SKM-1 (cell line): ENCODE data around the gene RIC8B.
"Not testable (repeated sequence)": the region's sequence is repeated elsewhere in the genome, so short reads cannot be mapped to it uniquely, and the experiment has no call there.

Experiments used
- DNase-seq: peaks from one replicate; lab custom pipeline; 2025; ENCODE audit not compliant: unreplicated experiment; lab: John Stamatoyannopoulos, UW

RIC8B gene

DNA sequence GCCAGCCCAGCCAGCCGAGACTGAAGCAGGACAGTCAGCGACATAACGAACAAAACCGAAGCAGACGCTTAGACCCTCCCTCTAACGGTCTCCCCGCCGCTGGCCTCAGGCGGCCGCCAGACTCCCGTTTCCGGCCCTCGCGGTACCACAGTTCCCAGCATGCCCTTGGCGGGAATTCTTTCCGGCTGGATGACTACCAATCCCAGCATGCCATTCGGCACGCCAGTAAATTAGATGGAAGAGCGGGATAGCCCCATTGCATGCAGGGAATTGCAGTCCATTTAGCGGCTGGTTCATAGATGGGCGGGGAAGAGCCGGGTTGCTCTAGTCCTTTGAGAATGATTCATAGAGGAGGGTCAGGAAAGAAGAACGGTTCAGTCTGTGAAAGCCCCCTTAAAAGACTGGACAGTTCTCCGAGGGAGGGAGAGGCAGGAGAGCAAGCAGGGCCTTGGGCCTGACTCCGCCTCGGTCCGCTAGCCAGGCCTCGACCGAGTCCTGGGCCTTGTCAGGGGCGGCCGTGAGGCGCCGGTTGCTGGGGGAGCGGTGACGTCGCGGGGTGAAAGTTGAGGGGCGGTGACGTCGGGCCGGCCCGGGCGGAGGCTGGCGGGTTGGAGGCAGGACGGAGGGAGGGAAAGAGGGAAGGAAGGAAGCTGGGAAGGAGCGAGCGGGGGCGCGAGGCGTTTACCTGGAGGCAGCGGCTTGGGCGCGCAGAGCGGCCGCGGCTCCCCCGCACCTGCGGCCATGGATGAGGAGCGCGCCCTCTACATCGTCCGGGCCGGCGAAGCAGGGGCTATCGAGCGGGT lies at the start of gene RIC8B:
RIC8B (plus strand) TSS at position 678 of the 803 bp plus-strand sequence; CDS start at position 742, 64 bp downstream.
- peak; percentile 51 for DNase-seq

GRCh38 chr12:106724934-106725333 lies 49.5 kb upstream of the RIC8B start:
- no peak for DNase-seq

- DNase-seq, result not testable (repeated sequence)
Observed at GRCh38 chr12:106726603-106727202, 47.8 kb upstream of the RIC8B start.

- no peak for DNase-seq
Observed at GRCh38 chr12:106729611-106730010, 44.9 kb upstream of the RIC8B start.

DNA sequence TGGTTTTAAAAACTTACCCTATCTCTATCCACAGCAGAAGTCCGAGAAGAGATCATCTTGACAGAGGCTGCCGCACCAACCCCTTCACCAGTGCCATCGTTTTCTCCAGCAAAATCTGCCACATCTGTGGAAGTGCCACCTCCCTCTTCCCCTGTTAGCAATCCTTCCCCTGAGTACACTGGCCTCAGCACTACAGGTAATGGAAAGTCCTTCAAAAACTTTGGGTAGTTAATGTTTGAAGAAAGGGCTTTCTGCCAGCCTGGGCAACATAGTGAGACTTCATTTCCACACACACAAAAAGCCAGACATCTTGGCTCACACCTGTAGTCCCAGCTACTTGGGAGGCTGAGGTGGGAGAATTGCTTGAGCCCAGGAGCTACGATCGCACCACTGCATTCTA lies 41.6 kb upstream of the RIC8B start:
- no peak for DNase-seq

DNA sequence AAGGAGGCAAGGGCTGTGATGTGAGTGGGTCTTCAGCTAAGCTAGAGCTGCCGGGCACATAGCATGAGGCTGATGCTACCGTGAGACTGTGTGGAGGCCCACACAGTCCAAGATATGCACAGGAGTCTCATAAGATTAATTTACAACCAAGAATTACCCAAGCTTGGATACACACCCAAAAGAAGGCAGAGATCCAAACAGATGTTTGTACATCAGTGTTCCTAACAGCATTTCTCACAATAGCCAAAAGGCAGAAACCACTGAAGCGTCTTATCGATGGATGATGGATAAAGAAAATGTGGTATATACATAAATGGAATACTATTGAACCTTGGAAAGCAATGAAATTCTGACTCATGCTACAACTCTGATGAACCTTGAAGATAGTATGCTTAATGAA lies 40.8 kb upstream of the RIC8B start:
- DNase-seq, result no peak

DNA sequence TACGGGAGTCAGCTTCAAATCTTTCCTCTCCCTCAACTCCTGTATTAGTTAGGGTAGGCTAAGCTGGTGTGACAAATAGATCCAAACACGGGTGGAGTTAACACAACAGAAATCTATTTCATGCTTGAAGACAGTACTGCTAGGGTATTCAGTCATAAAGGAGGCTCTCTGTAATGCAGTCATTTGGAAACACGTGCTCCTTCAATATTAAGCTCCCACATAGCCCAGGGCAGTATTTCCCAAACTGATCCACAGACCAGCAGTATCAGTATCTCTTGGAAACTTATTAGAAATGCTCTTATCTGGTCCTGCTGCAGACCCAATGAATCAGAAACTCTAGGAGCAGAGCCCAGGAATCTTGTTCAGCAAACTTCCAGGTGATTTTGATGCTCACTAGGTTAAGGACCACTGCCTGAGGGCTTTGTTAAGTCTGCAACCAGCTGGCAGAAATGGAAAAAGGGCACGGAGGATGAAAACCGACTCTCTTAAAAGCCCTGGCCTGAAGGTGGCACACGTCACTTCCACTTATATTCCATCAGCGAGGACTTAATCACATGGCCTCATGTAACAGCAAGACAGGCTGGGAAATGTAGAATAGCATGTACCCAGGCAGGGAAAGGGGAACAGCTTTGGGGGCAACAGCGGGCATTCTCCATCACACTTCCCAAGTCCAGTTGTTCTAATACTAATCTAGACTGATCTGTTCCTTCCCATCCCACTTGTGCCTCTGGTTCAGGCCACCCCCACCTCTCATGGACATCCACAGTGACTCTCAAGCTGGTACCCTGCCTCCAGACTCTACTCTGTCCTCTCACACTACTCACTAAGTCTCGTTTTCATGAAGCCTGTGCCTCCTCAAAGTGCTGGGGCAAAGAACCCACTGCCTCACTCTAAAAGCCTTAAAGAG lies 38.2 kb upstream of the RIC8B start:
- DNase-seq, result no peak

GRCh38 chr12:106739318-106739717 lies 35.2 kb upstream of the RIC8B start:
- no peak for DNase-seq

GRCh38 chr12:106739815-106740530 lies 34.5 kb upstream of the RIC8B start:
- DNase-seq, result no peak

GRCh38 chr12:106740818-106741217 lies 33.7 kb upstream of the RIC8B start:
- no peak for DNase-seq

GRCh38 chr12:106741247-106741646 lies 33.2 kb upstream of the RIC8B start:
- no peak for DNase-seq

DNA sequence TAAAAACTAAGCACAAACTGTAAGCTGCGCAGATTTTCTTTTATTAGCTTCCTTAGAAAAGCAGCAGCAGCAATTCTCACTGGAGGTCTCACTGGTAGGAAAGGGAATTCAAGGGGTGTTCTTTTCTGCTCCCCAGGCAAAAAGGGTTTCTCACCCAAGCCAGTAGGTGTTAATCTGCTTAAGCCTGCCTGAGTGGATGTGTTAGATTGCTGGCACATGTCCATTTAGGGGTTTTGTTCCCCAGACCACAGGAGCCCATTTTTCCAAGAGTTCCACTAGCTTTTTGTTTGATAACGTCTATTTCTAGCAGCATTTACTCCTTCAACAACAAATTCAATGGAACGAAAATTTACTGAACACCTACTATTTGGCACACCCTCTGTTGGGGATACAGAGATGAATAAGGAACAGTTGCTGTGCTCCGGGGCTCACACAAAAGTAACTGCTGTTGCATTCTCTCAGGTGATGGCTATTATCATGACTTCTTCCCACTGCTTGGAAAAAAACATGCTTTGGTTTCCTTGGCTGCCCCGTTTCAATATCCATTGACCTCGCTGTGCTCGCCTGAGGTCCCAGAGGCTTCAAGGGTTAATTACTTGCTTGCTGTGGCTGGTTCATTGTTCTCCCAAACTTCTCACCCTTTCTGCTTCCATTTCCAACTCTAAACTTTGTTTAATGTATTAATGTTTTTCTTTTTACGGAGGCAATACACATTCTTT lies 31.1 kb upstream of the RIC8B start:
- DNase-seq, result no peak

DNA sequence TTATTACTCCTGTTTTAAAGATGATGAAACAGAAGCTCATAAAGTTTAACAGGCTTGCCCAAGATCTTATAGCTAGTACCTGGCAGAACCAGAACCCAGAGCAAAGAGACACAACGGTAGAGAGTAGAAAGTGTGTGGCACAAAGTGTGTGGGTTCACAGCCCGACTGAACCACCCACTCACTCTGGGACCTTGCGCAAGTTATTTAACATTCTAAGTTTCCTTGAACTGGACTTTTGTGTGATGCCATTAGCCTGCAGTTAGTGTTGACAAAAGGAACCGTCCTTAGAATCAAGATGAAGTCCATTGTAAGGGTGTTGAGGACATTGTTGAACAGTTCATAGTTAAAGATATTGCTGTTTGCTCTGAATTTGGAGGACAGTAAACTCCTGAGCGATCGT lies 29.9 kb upstream of the RIC8B start:
- DNase-seq, result no peak

GRCh38 chr12:106745181-106745745 lies 29.2 kb upstream of the RIC8B start:
- no peak for DNase-seq

DNA sequence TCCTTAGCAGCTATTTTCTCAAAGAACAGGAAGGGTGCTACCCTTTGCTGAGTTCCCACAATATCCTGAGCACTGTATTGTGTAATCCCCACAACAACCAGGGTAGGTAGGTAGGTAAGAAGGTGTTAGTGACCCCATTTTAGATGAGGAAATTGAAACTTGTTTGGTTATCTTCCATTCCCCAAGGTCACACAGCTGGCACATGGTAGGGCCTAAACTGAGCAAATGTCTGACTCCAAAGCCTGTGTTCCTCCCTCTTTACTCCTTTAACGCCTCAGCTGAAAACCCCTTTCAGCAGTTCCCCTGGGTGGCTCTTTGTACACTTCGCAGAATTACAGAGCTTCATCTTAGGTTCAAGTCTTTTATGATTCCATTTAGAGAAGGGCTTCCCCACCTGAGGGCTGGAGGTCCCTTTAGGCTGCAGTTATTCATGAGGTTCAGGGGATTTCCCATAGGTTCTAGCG lies 26.5 kb upstream of the RIC8B start:
- DNase-seq, result no peak

- no peak for DNase-seq
Observed at GRCh38 chr12:106750524-106750923, 24.0 kb upstream of the RIC8B start.

DNA sequence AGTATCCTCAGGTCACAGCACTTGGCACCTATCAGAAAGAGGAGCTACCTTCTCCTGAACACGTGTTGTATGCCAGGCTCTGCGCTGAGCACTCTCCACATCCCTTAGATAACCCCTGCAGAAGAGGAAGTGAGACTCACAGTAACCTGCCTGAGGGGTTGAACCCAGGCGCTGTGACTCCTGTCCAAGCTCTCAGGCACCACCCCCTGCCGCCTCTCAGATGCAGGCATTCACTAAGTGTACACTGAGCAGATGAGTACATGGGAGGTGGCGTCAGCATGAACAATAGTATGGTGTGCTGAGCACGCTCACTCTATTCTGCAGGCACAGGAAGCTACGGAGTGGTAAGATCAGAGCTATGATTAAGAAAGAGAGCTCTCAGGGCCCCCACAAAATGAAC lies 21.0 kb upstream of the RIC8B start:
- no peak for DNase-seq

DNA sequence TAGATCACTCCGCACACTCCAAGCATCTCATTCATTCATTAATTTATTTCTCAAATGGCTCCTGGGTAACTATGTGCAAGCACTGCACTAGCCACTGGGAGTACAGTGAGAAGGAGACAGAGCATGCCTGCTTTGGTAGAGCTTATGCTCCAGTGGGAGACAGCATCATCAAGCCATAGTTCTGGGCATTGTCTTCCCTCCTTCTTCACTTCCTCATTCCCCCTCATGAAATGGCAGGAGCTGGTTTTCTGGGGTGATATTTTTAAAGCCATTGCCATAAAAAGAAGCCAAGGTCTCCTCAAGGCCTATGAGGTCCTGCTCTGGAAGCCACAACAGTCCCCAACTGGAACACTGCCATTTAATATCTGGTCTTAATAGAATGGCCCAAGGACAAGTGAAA lies 20.2 kb upstream of the RIC8B start:
- no peak for DNase-seq

GRCh38 chr12:106757623-106758348 lies 16.7 kb upstream of the RIC8B start:
- DNase-seq, result no peak
